ENCODE data around the gene ADPRHL1. TPM values are rescaled to one million over a fixed set of nuclear protein-coding genes. Genes with fewer than 3 reads are reported as not detected.

The ADPRHL1 gene
- total RNA-seq, 1 experiment from 2014 or later = 2.7 TPM

GRCh38 chr13:113468029-113468428 lies 14.7 kb upstream of the ADPRHL1 start:
- H2BK20ac ChIP-seq (ENCODE audit: low read depth, low read length, poor library complexity, severe bottlenecking) = no peak overlapping the region
- peaks cover under 1% of the 10 kb centered on the region for H3K23me2 ChIP-seq (ENCODE audit: insufficient read length, low read depth, low read length, poor library complexity, severe bottlenecking)
- no peaks in the 10 kb centered on the region for H3K79me2 ChIP-seq (ENCODE audit: insufficient read depth, low read length)
- H2BK120ac ChIP-seq (ENCODE audit: low read depth, low read length, poor library complexity, severe bottlenecking) = no peak overlapping the region
- H3K4me2 ChIP-seq (ENCODE audit: insufficient read depth, insufficient read length, low read length) = no peak overlapping the region
- no peaks in the 10 kb centered on the region for H3K9me3 ChIP-seq (ENCODE audit: control insufficient read depth, low read depth, low read length)
- H3K4me1 ChIP-seq (ENCODE audit: insufficient read depth, low read length) = no peaks in the 10 kb centered on the region
- H3K27me3 ChIP-seq (ENCODE audit: insufficient read depth, low read length) = no peaks in the 10 kb centered on the region
- H2BK12ac ChIP-seq (ENCODE audit: insufficient read length, low read depth, low read length) = no peak overlapping the region
- H2BK5ac ChIP-seq (ENCODE audit: insufficient read length, low read length) = no peak overlapping the region
- no peaks in the 10 kb centered on the region; a peak in 1 of 5 replicates for H3K9me3 Mint-ChIP-seq
- no peak overlapping the region for H3K56ac ChIP-seq (ENCODE audit: insufficient read length, low read depth, low read length)
- H3K9ac ChIP-seq (ENCODE audit: extremely low read depth, insufficient read length, low read length) = no peak overlapping the region
- no peak overlapping the region for H2AK5ac ChIP-seq (ENCODE audit: insufficient read length, low read length)
- H3K23ac ChIP-seq (ENCODE audit: insufficient read length, low read depth, low read length) = no peak overlapping the region
- H3K4ac ChIP-seq (ENCODE audit: low read depth, low read length) = no peak overlapping the region
- H3K27me3 Mint-ChIP-seq (ENCODE audit: low read depth) = no peaks in the 10 kb centered on the region
- no peak overlapping the region for H3K18ac ChIP-seq (ENCODE audit: insufficient read length, low read depth, low read length)
- no peak for TF ChIP-seq CTCF (conservative IDR thresholded peaks at IDR 0.05)
- H3K4me3 Mint-ChIP-seq = no peak overlapping the region
- no peaks in the 10 kb centered on the region for H4K20me1 ChIP-seq (ENCODE audit: control insufficient read depth, insufficient read depth, insufficient read length)
- DNase-seq = no peak
- H3T11ph ChIP-seq (ENCODE audit: low read length) = no peak overlapping the region
- H3K79me1 ChIP-seq (ENCODE audit: insufficient read depth, low read depth, low read length, poor library complexity, severe bottlenecking) = no peaks in the 10 kb centered on the region
- H3K36me3 Mint-ChIP-seq (ENCODE audit: insufficient read depth in 1 of 3, low read depth in 3 of 3) = peaks cover 18 to 54% (median 44%) of the 10 kb centered on the region in 3 experiments; a peak in 6 of 7 replicates
- no peak overlapping the region for H3K14ac ChIP-seq (ENCODE audit: insufficient read depth, low read length)
- H4K8ac ChIP-seq (replicated peaks; ENCODE audit: insufficient read length, low read depth, low read length) = no peak overlapping the region
- H2BK15ac ChIP-seq (ENCODE audit: low read depth, low read length) = no peak overlapping the region
- peak overlapping the region in 1 of 3 experiments; percentile 96; a peak in 2 of 7 replicates for H3K27ac Mint-ChIP-seq
- H3K4me1 Mint-ChIP-seq = peaks cover 15 to 35% of the 10 kb centered on the region in 2 experiments
- WGBS (ENCODE audit: extremely low coverage, insufficient read length, low lambda C conversion rate) = no CpG with 5 or more reads among the region's 7 CpGs
- no peak overlapping the region for H4K91ac ChIP-seq (ENCODE audit: insufficient read length, low read depth, low read length)
- H4K5ac ChIP-seq (ENCODE audit: insufficient read length, low read depth, low read length) = no peak overlapping the region
- no peak overlapping the region for H2AFZ ChIP-seq (ENCODE audit: low read length)
- H3K27ac ChIP-seq (ENCODE audit: insufficient read length, low read depth, low read length) = no peak overlapping the region
